WTC11 (cell line): ENCODE measurements around the gene ZBTB25.

Source experiments
- IRF2 ChIP-seq: sonication (generic); formaldehyde crosslinking; IDR thresholded peaks from 2 replicates; pipeline ENCODE4 v1.8.0; 2022; ENCODE audit warnings: low read depth, missing genetic modification reagents, borderline replicate concordance
- MAX ChIP-seq: sonication (generic); formaldehyde crosslinking; IDR thresholded peaks from 2 replicates; pipeline ENCODE4 v1.8.0; 2022; ENCODE audit warnings: mild to moderate bottlenecking, missing genetic modification reagents
- NR1H2 ChIP-seq: sonication (generic); formaldehyde crosslinking; IDR thresholded peaks from 2 replicates; pipeline ENCODE4 v1.9.0; 2021; ENCODE audit warnings: mild to moderate bottlenecking, moderate library complexity, missing genetic modification reagents
- ZBTB21 ChIP-seq: sonication (generic); formaldehyde crosslinking; IDR thresholded peaks from 2 replicates; pipeline ENCODE4 v1.8.1; 2023; ENCODE audit warnings: mild to moderate bottlenecking, missing genetic modification reagents, borderline replicate concordance
- ZBTB43 ChIP-seq: sonication (generic); formaldehyde crosslinking; IDR thresholded peaks from 2 replicates; pipeline ENCODE4 v1.8.1; 2023; ENCODE audit warnings: mild to moderate bottlenecking, missing genetic modification reagents
- TF ChIP-seq, protein P1 (sequence below): fragments of 200-600 bp; IDR thresholded peaks from 2 replicates; pipeline ENCODE4 v1.8.0; 2022; ENCODE audit warnings: antibody characterized with exemption
- TF ChIP-seq, protein P2 (sequence below): sonication (generic); formaldehyde crosslinking; conservative IDR thresholded peaks from 2 replicates; pipeline ENCODE4 v1.8.1; 2022; ENCODE audit warnings: mild to moderate bottlenecking, missing genetic modification reagents
- TF ChIP-seq, protein P3 (sequence below): sonication (generic); formaldehyde crosslinking; IDR thresholded peaks from 2 replicates; pipeline ENCODE4 v1.8.0; 2023; ENCODE audit warnings: missing genetic modification reagents
- TF ChIP-seq, protein P4 (sequence below): sonication (generic); formaldehyde crosslinking; IDR thresholded peaks from 2 replicates; pipeline ENCODE4 v1.8.1; 2023; ENCODE audit warnings: mild to moderate bottlenecking, missing genetic modification reagents, borderline replicate concordance
- TF ChIP-seq, protein P5 (sequence below): fragments of 250-450 bp; sonication (Bioruptor Pico); IDR thresholded peaks from 2 replicates; pipeline ENCODE4 v1.9.0; 2021; ENCODE audit warnings: mild to moderate bottlenecking

DNA sequence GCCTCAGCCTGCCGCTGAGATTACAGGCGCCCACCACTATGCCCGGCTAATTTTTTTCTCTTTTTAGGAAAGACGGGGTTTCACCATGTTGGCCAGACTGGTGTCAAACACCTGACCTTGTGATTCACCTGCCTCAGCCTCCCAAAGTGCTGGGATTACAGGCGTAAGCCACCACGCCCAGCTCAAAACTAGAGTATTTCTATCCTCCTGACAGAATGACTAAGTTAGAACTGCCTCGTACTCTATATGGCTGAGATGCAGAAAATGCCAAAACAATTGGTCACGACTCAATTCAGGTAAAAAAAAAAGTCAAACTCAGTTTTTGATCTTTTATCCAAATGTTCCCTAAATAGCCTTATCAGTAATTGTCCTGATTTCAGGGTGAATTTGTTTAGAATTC is 27.2 kb downstream of the ZBTB25 start:
- TF ChIP-seq ZBTB21: no peak
- TF ChIP-seq, protein P1, sequence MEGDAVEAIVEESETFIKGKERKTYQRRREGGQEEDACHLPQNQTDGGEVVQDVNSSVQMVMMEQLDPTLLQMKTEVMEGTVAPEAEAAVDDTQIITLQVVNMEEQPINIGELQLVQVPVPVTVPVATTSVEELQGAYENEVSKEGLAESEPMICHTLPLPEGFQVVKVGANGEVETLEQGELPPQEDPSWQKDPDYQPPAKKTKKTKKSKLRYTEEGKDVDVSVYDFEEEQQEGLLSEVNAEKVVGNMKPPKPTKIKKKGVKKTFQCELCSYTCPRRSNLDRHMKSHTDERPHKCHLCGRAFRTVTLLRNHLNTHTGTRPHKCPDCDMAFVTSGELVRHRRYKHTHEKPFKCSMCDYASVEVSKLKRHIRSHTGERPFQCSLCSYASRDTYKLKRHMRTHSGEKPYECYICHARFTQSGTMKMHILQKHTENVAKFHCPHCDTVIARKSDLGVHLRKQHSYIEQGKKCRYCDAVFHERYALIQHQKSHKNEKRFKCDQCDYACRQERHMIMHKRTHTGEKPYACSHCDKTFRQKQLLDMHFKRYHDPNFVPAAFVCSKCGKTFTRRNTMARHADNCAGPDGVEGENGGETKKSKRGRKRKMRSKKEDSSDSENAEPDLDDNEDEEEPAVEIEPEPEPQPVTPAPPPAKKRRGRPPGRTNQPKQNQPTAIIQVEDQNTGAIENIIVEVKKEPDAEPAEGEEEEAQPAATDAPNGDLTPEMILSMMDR: no peak
- no peak for TF ChIP-seq NR1H2
- TF ChIP-seq MAX (CRISPR knock-in tag): no peak
- TF ChIP-seq, protein P2, sequence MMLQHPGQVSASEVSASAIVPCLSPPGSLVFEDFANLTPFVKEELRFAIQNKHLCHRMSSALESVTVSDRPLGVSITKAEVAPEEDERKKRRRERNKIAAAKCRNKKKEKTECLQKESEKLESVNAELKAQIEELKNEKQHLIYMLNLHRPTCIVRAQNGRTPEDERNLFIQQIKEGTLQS (CRISPR knock-in tag): no peak
- TF ChIP-seq, protein P3, sequence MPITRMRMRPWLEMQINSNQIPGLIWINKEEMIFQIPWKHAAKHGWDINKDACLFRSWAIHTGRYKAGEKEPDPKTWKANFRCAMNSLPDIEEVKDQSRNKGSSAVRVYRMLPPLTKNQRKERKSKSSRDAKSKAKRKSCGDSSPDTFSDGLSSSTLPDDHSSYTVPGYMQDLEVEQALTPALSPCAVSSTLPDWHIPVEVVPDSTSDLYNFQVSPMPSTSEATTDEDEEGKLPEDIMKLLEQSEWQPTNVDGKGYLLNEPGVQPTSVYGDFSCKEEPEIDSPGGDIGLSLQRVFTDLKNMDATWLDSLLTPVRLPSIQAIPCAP: no peak
- no peak for TF ChIP-seq ZBTB43 (CRISPR knock-in tag)
- TF ChIP-seq, protein P4, sequence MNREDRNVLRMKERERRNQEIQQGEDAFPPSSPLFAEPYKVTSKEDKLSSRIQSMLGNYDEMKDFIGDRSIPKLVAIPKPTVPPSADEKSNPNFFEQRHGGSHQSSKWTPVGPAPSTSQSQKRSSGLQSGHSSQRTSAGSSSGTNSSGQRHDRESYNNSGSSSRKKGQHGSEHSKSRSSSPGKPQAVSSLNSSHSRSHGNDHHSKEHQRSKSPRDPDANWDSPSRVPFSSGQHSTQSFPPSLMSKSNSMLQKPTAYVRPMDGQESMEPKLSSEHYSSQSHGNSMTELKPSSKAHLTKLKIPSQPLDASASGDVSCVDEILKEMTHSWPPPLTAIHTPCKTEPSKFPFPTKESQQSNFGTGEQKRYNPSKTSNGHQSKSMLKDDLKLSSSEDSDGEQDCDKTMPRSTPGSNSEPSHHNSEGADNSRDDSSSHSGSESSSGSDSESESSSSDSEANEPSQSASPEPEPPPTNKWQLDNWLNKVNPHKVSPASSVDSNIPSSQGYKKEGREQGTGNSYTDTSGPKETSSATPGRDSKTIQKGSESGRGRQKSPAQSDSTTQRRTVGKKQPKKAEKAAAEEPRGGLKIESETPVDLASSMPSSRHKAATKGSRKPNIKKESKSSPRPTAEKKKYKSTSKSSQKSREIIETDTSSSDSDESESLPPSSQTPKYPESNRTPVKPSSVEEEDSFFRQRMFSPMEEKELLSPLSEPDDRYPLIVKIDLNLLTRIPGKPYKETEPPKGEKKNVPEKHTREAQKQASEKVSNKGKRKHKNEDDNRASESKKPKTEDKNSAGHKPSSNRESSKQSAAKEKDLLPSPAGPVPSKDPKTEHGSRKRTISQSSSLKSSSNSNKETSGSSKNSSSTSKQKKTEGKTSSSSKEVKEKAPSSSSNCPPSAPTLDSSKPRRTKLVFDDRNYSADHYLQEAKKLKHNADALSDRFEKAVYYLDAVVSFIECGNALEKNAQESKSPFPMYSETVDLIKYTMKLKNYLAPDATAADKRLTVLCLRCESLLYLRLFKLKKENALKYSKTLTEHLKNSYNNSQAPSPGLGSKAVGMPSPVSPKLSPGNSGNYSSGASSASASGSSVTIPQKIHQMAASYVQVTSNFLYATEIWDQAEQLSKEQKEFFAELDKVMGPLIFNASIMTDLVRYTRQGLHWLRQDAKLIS (CRISPR knock-in tag): no peak
- TF ChIP-seq, protein P5, sequence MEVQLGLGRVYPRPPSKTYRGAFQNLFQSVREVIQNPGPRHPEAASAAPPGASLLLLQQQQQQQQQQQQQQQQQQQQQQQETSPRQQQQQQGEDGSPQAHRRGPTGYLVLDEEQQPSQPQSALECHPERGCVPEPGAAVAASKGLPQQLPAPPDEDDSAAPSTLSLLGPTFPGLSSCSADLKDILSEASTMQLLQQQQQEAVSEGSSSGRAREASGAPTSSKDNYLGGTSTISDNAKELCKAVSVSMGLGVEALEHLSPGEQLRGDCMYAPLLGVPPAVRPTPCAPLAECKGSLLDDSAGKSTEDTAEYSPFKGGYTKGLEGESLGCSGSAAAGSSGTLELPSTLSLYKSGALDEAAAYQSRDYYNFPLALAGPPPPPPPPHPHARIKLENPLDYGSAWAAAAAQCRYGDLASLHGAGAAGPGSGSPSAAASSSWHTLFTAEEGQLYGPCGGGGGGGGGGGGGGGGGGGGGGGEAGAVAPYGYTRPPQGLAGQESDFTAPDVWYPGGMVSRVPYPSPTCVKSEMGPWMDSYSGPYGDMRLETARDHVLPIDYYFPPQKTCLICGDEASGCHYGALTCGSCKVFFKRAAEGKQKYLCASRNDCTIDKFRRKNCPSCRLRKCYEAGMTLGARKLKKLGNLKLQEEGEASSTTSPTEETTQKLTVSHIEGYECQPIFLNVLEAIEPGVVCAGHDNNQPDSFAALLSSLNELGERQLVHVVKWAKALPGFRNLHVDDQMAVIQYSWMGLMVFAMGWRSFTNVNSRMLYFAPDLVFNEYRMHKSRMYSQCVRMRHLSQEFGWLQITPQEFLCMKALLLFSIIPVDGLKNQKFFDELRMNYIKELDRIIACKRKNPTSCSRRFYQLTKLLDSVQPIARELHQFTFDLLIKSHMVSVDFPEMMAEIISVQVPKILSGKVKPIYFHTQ: no peak
- TF ChIP-seq IRF2: no peak
